Measurements from ENCODE around the gene TBC1D22A.

TBC1D22A gene

GRCh38 chr22:47021371-47022074 lies 259.1 kb downstream of the TBC1D22A start:
- DNase-seq = no peak

GRCh38 chr22:47022075-47022473 lies 259.6 kb downstream of the TBC1D22A start:
- DNase-seq = no peak

GRCh38 chr22:47022475-47022874 lies 260.0 kb downstream of the TBC1D22A start:
- DNase-seq = no peak

GRCh38 chr22:47023871-47024270 lies 261.4 kb downstream of the TBC1D22A start:
- DNase-seq = no peak

GRCh38 chr22:47027766-47028165 lies 265.3 kb downstream of the TBC1D22A start:
- DNase-seq = no peak

GRCh38 chr22:47029244-47030074 lies 267.0 kb downstream of the TBC1D22A start:
- DNase-seq = no peak

- DNase-seq = peak; percentile 3
Observed at GRCh38 chr22:47030143-47030661, 267.8 kb downstream of the TBC1D22A start.

- DNase-seq = no peak
Observed at GRCh38 chr22:47030881-47031627, 268.6 kb downstream of the TBC1D22A start.

GRCh38 chr22:47031628-47031915 lies 269.1 kb downstream of the TBC1D22A start:
- DNase-seq = no peak

- DNase-seq = no peak
Observed at GRCh38 chr22:47032091-47032943, 269.9 kb downstream of the TBC1D22A start.

- DNase-seq = no peak
Observed at GRCh38 chr22:47032956-47033647, 270.7 kb downstream of the TBC1D22A start.

- no peak for DNase-seq
Observed at GRCh38 chr22:47033648-47034000, 271.2 kb downstream of the TBC1D22A start.

- DNase-seq = no peak
Observed at GRCh38 chr22:47034076-47034808, 271.8 kb downstream of the TBC1D22A start.

GRCh38 chr22:47034905-47035419 lies 272.5 kb downstream of the TBC1D22A start:
- no peak for DNase-seq

GRCh38 chr22:47035425-47035881 lies 273.0 kb downstream of the TBC1D22A start:
- no peak for DNase-seq

GRCh38 chr22:47036352-47036751 lies 273.9 kb downstream of the TBC1D22A start:
- no peak for DNase-seq

GRCh38 chr22:47036936-47037485 lies 274.6 kb downstream of the TBC1D22A start:
- no peak for DNase-seq

- DNase-seq = no peak
Observed at GRCh38 chr22:47038206-47038835, 275.9 kb downstream of the TBC1D22A start.

- no peak for DNase-seq
Observed at GRCh38 chr22:47039356-47039755, 276.9 kb downstream of the TBC1D22A start.

Measured in NCI-H748 treated with DMSO at 0.1 percent for 48 hours (cell line).